GM21447 (cell line): ENCODE results near the gene CLPTM1L.
A peak's percentile ranks its signal among the peaks of the same experiment; 100 is the strongest.
"Not testable (repeated sequence)": the region's sequence is repeated elsewhere in the genome, so short reads cannot be mapped to it uniquely, and the experiment has no call there.

Experiments used
- ATAC-seq: cut with Tn5 transposase; IDR thresholded peaks from one replicate; pipeline ENCODE4 v1.9.1; 2021; ENCODE audit not compliant: unreplicated experiment

The CLPTM1L gene

DNA sequence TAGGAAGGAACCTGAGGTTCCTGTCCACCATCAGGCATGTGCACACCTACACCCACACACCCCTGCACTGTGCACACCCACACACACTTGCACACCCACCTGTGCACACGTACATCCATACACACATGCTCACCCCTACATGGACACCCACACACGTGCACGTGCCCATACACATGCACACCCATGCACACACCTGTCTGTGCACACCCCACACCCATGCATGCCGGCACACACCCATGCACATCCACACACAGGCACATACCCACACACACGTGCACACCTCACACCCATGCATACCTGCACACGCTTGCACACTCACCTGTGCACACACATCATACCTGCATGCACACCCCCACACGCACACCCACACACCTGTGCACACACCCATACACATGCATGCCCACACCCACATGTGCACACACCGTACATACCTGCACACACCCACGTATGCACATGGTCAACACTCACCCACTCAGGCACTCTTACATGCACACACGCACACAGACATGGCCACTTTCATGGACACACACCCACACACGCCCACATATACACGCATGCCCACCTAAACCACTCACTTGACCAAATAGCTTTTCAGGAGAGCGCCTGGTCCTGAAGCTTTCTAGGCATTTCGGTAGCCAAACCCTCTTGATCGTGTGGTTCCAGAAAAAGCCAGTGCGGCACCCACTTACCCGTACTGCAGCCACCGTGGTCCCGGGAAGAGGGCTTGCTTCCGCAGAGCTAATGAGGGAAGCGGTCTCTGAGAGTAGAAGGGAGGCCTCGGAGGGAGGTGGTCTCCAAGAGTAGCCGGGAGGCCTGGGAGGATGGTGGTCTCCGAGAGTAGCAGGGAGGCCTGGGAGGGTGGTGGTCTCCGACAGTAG lies 36.7 kb upstream of the CLPTM1L start:
- ATAC-seq = no peak

- no peak for ATAC-seq
Observed at GRCh38 chr5:1380910-1381309, 36.0 kb upstream of the CLPTM1L start.

- ATAC-seq = peak; percentile 67
Observed at GRCh38 chr5:1380011-1380817, 35.3 kb upstream of the CLPTM1L start.

GRCh38 chr5:1378866-1379659 lies 34.2 kb upstream of the CLPTM1L start:
- no peak for ATAC-seq

GRCh38 chr5:1378096-1378495 lies 33.2 kb upstream of the CLPTM1L start:
- ATAC-seq = no peak

DNA sequence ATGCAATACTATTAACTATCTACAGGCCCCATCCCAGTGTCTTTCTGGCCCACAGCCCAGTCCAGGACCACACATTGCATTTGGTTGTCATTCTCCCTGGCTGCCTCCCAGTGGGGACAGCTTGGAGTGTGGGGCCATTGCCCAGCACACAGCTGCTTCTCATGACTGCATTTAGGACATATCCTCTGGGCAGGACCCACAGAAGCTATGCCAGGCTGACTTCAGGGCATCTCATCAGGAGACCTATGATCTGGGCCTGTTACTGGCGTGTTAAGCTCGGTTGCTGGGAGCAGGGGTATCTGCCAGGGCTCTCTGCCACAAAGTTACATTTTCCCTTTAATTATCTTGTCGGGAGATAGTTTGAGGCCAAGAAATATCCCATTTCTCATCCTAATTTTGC lies 32.1 kb upstream of the CLPTM1L start:
- ATAC-seq = no peak

DNA sequence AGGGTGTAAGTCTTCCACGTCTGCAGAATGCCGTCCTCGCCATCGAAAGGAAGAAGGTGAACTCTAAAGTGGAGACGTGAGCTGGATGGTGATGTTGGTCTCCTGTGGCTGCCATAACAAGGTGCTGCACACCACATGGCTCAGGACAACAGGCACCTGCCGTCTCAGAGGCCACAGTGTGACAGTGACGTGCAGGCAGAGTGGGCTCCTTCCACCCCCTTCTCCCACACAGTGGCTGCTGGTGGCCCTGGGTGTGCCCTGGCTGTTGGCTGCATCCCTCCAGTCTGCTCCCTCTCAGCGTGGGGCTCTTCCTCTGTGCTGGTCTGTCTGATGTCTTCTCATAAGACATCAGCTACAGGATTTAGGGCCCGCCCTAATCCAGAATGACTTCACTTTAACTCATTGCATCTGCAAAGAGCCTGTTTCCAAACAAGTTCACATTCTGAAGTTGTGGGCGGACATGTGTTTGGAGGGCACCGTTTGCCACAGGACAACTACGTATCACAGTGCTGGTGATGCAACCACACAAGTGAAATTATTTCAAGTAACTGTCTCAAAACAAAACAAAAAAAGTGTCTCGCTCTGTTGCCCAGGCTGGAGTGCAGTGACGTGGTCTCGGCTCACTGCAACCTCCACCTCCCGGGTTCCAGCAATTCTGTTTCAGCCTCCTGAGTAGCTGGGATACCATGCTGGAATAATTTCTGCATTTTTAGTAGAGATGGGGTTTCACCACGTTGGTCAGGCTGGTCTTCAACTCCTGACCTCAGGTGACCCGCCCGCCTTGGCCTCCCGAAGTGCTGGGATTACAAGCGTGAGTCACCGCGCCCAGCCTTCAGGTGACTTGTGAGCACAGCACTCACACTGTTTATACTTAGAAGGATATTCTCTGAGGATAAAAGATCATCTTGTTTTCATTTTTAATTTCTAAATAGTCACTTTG lies 31.2 kb upstream of the CLPTM1L start:
- no peak for ATAC-seq

DNA sequence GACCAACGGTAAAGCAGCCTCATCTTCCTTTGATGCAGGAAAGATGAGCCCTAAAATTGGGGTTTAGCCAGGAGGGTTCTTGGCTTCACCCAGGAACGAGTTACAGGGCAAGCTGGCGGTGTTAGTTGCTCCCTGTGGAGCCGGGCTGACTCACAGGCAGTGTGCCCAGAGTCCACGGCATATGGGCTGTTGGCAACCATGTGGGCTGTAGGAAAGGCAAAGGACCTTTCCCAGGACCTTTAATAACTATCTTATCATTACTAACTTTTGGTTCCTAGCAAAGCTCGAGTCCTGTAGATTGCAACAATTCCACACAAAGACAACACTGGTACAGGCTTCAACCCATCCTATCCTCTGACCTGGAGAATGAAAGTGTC lies 29.8 kb upstream of the CLPTM1L start:
- no peak for ATAC-seq

- ATAC-seq = no peak
Observed at GRCh38 chr5:1374030-1374678, 29.3 kb upstream of the CLPTM1L start.

GRCh38 chr5:1371972-1372342 lies 27.1 kb upstream of the CLPTM1L start:
- not testable (repeated sequence) for ATAC-seq

GRCh38 chr5:1371218-1371971 lies 26.5 kb upstream of the CLPTM1L start:
- ATAC-seq = no peak

DNA sequence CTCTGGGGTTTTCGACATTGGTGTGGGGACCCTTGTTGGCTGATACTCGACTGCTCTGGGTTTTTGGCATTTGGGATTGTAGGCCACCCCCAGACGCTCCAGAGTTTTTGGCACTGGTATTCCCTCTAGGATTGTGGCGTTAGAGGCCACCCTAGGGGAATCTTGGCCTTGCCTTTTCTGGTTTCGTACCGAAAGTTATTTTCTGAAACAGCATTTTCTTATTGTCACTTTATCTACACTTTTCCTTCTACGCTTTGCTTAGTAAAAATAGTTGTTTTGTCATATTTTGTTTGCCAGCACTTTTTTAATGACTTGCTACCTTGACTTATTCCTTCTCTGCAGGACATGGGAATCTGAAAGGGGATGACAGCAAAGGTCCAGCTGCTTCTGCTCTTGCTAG lies 25.1 kb upstream of the CLPTM1L start:
- no peak for ATAC-seq

GRCh38 chr5:1368756-1369155 lies 23.9 kb upstream of the CLPTM1L start:
- no peak for ATAC-seq

DNA sequence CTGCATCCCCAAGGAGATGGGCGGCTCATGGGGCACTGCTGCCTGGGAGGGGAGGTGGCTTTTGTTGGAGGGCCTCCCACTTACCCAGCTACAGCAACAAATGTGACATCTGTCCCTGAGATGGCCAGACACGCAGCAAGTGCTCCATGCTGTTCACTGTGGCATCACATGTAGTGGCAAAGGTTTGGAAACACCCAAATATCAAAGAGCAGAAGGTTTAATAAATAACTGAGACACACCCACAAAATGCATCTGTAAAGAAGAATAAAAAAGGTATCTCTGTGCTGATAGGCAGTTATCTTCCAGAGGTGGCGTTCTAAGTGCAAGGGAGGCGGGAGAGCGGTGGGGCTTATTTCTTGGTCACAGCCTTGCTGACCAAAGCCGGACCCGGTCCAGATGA lies 23.3 kb upstream of the CLPTM1L start:
- no peak for ATAC-seq

- no peak for ATAC-seq
Observed at GRCh38 chr5:1367149-1367548, 22.2 kb upstream of the CLPTM1L start.

DNA sequence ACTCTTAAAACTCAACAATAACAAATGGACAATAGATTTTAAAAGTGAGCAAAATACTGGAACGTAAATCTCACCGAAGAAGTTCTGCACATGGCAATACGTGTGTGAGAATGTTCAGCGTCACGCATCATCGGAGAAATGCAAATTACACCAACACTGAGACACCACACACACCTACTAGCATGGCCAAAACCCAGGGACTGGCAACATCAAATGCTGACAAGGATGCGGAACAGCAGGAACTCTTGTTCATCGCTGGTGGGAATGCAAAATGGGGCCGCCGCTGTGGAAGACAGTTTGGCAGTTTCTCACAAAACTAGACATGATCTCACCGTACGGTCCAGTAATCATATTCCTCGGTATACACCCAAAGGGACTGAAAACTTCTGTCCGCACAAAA lies 21.6 kb upstream of the CLPTM1L start:
- no peak for ATAC-seq

- ATAC-seq = no peak
Observed at GRCh38 chr5:1364211-1364610, 19.3 kb upstream of the CLPTM1L start.

DNA sequence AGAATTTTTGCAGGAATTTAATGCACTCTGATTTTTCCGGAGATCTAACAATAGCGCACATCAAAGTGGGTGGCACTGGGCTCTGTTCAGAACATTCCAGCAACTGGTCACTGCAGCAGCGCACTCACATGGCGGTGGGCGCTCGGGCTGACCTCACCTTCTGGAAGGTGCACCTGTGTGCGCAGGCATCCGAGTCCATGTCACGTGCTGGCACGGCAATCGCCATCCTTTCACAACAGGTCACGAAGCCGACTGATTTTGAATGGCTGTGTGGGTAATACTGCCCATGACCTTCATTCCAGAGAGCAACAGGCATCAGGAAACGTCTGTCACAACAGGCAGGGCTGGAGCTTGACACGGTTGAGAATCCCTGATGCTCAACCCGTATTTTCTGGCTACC lies 18.7 kb upstream of the CLPTM1L start:
- no peak for ATAC-seq

- no peak for ATAC-seq
Observed at GRCh38 chr5:1363160-1363559, 18.3 kb upstream of the CLPTM1L start.
